Neural cell (in vitro differentiated cells): Measurements from ENCODE around the gene PLCL1. TPM values are rescaled to one million over a fixed set of nuclear protein-coding genes. Genes with fewer than 3 reads are reported as not detected.

Experiments
- H2AFZ ChIP-seq: fragments of 200-600, 300-800 bp; sonication (generic), shearing (Covaris generic); 2 replicates; pipeline ENCODE4 v1.6.0; 2014; ENCODE audit warnings: low read depth, mild to moderate bottlenecking, antibody characterized with exemption, low read length, moderate library complexity
- H3F3A ChIP-seq: fragments of 200-600 bp; shearing (Covaris generic); 2 replicates; pipeline ENCODE4 v1.6.1; 2016; ENCODE audit warnings: mild to moderate bottlenecking, moderate library complexity, mixed read lengths, antibody characterized with exemption, low read length; ENCODE audit not compliant: insufficient read depth, poor library complexity, severe bottlenecking
- H3K27ac ChIP-seq: fragments of 200-600, 300-800 bp; sonication (generic), shearing (Covaris generic); 2 replicates; pipeline ENCODE4 v1.5.1; 2014; ENCODE audit warnings: mild to moderate bottlenecking, low read length, moderate library complexity
- H3K27me3 ChIP-seq: fragments of 300-800, 200-600 bp; sonication (generic), shearing (Covaris generic); 2 replicates; pipeline ENCODE4 v1.6.0; 2014; ENCODE audit warnings: mild to moderate bottlenecking, low read depth, low read length, moderate library complexity; ENCODE audit not compliant: insufficient read depth
- H3K36me3 ChIP-seq: fragments of 300-800, 200-600 bp; sonication (generic), shearing (Covaris generic); 2 replicates; pipeline ENCODE4 v1.5.1; 2014; ENCODE audit warnings: mild to moderate bottlenecking, antibody characterized with exemption, low read length, moderate library complexity; ENCODE audit not compliant: insufficient read depth
- H3K4me2 ChIP-seq: fragments of 300-800, 200-600 bp; sonication (generic), shearing (Covaris generic); 2 replicates; pipeline ENCODE4 v1.6.0; 2014; ENCODE audit warnings: mild to moderate bottlenecking, low read length
- H3K4me3 ChIP-seq: fragments of 300-800, 200-600 bp; sonication (generic), shearing (Covaris generic); 2 replicates; pipeline ENCODE4 v1.5.1; 2014; ENCODE audit warnings: mild to moderate bottlenecking, low read length, moderate library complexity
- H3K79me2 ChIP-seq: fragments of 200-600 bp; shearing (Covaris generic); replicated peaks from 2 replicates; pipeline ENCODE4 v1.6.0; 2014; ENCODE audit warnings: mild to moderate bottlenecking, low read length, moderate library complexity; ENCODE audit not compliant: insufficient read depth
- H3K9ac ChIP-seq: fragments of 300-800, 200-600 bp; sonication (generic), shearing (Covaris generic); 2 replicates; pipeline ENCODE4 v1.6.1; 2016; ENCODE audit warnings: mild to moderate bottlenecking, low read length, mixed read lengths
- H3K9me2 ChIP-seq: fragments of 200-600 bp; shearing (Covaris generic); 2 replicates; pipeline ENCODE4 v1.6.1; 2016; ENCODE audit warnings: mild to moderate bottlenecking, low read length, mixed read lengths; ENCODE audit not compliant: insufficient read depth
- H3K9me3 ChIP-seq: fragments of 200-600, 300-800 bp; sonication (generic), shearing (Covaris generic); 2 replicates; pipeline ENCODE4 v1.6.1; 2016; ENCODE audit warnings: mild to moderate bottlenecking, mixed run types, low read length, moderate library complexity, mixed read lengths
- H4K20me1 ChIP-seq: fragments of 200-600 bp; shearing (Covaris generic); 2 replicates; pipeline ENCODE4 v1.6.1; 2016; ENCODE audit warnings: mild to moderate bottlenecking, mixed run types; ENCODE audit not compliant: insufficient read depth
- EP300 ChIP-seq: fragments of 450-650 bp; conservative IDR thresholded peaks from 2 replicates; pipeline ENCODE4 v1.6.1; 2014; ENCODE audit warnings: antibody characterized with exemption, mild to moderate bottlenecking, moderate library complexity; ENCODE audit not compliant: poor library complexity, severe bottlenecking
- EZH2 ChIP-seq: fragments of 200-600, 300-800 bp; shearing (Covaris generic), sonication (generic); IDR thresholded peaks from 2 replicates; pipeline ENCODE4 v1.6.1; 2014; ENCODE audit warnings: antibody characterized with exemption, low read length, borderline replicate concordance, mild to moderate bottlenecking; ENCODE audit not compliant: insufficient read depth, poor library complexity, severe bottlenecking
- MXI1 ChIP-seq: fragments of 450-650 bp; conservative IDR thresholded peaks from 2 replicates; pipeline ENCODE4 v1.6.1; 2014; ENCODE audit warnings: antibody characterized with exemption, mild to moderate bottlenecking; ENCODE audit not compliant: poor library complexity, severe bottlenecking
- POLR2AphosphoS5 ChIP-seq: IDR thresholded peaks from 2 replicates; pipeline ENCODE4 v1.6.1; 2012
- RAD21 ChIP-seq: fragments of 450-650 bp; conservative IDR thresholded peaks from 2 replicates; pipeline ENCODE4 v1.6.1; 2014; ENCODE audit warnings: antibody characterized with exemption, mild to moderate bottlenecking, moderate library complexity
- SMC3 ChIP-seq: fragments of 450-650 bp; conservative IDR thresholded peaks from 2 replicates; pipeline ENCODE4 v1.6.1; 2014; ENCODE audit warnings: antibody characterized with exemption, mild to moderate bottlenecking, moderate library complexity; ENCODE audit not compliant: poor library complexity
- TAF1 ChIP-seq: IDR thresholded peaks from 2 replicates; pipeline ENCODE4 v1.6.1; 2012; ENCODE audit warnings: low read depth
- polyA plus RNA-seq: library from polyadenylated mRNA; depleted of rRNA; stranded (reverse); fragments of >200 nt; gene quantifications from 2 replicates; pipeline ENCODE4 v1.2.3, GENCODE V29; 2014
- TF ChIP-seq, protein P1 (sequence below): fragments of 450-650 bp; IDR thresholded peaks from 2 replicates; pipeline ENCODE4 v1.5.1; 2014; ENCODE audit warnings: antibody characterized with exemption, mild to moderate bottlenecking, moderate library complexity; ENCODE audit not compliant: poor library complexity, severe bottlenecking
- TF ChIP-seq, protein P2 (sequence below): IDR thresholded peaks from 2 replicates; pipeline ENCODE4 v1.6.1; 2012; ENCODE audit warnings: borderline replicate concordance

The PLCL1 gene
- polyA plus RNA-seq, 1 donor from 2014 or later = 6.8 TPM

GRCh38 chr2:197986977-197987376 lies 182.6 kb downstream of the PLCL1 start:
- Histone ChIP-seq H2AFZ (no peak overlapping the region), H3K4me3 (no peak overlapping the region), H3K79me2 (no peaks in the 10 kb centered on the region), H3K27me3 (no peaks in the 10 kb centered on the region), H3K9me3 (no peaks in the 10 kb centered on the region), H3K9me2 (no peaks in the 10 kb centered on the region), H4K20me1 (no peaks in the 10 kb centered on the region), H3K27ac (no peak overlapping the region), H3K9ac (no peak overlapping the region), H3K4me2 (no peak overlapping the region), H3K36me3 (no peaks in the 10 kb centered on the region), H3F3A (no peaks in the 10 kb centered on the region)
- TF ChIP-seq RAD21 = no peak
- TF ChIP-seq POLR2AphosphoS5 = no peak
- TF ChIP-seq, protein P1, sequence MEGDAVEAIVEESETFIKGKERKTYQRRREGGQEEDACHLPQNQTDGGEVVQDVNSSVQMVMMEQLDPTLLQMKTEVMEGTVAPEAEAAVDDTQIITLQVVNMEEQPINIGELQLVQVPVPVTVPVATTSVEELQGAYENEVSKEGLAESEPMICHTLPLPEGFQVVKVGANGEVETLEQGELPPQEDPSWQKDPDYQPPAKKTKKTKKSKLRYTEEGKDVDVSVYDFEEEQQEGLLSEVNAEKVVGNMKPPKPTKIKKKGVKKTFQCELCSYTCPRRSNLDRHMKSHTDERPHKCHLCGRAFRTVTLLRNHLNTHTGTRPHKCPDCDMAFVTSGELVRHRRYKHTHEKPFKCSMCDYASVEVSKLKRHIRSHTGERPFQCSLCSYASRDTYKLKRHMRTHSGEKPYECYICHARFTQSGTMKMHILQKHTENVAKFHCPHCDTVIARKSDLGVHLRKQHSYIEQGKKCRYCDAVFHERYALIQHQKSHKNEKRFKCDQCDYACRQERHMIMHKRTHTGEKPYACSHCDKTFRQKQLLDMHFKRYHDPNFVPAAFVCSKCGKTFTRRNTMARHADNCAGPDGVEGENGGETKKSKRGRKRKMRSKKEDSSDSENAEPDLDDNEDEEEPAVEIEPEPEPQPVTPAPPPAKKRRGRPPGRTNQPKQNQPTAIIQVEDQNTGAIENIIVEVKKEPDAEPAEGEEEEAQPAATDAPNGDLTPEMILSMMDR = no peak
- TF ChIP-seq EP300 = no peak
- TF ChIP-seq, protein P2, sequence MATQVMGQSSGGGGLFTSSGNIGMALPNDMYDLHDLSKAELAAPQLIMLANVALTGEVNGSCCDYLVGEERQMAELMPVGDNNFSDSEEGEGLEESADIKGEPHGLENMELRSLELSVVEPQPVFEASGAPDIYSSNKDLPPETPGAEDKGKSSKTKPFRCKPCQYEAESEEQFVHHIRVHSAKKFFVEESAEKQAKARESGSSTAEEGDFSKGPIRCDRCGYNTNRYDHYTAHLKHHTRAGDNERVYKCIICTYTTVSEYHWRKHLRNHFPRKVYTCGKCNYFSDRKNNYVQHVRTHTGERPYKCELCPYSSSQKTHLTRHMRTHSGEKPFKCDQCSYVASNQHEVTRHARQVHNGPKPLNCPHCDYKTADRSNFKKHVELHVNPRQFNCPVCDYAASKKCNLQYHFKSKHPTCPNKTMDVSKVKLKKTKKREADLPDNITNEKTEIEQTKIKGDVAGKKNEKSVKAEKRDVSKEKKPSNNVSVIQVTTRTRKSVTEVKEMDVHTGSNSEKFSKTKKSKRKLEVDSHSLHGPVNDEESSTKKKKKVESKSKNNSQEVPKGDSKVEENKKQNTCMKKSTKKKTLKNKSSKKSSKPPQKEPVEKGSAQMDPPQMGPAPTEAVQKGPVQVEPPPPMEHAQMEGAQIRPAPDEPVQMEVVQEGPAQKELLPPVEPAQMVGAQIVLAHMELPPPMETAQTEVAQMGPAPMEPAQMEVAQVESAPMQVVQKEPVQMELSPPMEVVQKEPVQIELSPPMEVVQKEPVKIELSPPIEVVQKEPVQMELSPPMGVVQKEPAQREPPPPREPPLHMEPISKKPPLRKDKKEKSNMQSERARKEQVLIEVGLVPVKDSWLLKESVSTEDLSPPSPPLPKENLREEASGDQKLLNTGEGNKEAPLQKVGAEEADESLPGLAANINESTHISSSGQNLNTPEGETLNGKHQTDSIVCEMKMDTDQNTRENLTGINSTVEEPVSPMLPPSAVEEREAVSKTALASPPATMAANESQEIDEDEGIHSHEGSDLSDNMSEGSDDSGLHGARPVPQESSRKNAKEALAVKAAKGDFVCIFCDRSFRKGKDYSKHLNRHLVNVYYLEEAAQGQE = no peak
- no peak for TF ChIP-seq SMC3
- no peak for TF ChIP-seq MXI1
- no peak for TF ChIP-seq TAF1
- TF ChIP-seq EZH2 = no peak

DNA sequence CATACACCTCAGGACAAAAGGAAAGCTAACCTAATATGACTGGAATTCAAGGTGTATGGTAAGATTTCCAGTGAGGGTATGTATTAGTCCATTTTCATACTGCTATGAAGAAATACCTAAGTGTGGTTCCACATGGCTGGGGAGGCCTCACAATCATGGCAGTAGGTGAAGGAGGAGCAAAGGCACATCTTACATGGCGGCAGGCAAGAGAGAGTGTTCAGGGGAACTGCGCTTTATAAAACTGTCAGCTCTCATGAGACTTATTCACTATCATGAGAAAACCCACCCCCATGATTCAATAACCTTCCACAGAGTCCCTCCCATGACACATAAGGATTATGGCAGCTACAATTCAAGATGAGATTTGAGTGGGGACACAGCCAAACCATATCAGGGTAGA lies 186.0 kb downstream of the PLCL1 start:
- Histone ChIP-seq H3K9me2 (no peaks in the 10 kb centered on the region), H3K27ac (no peak overlapping the region), H4K20me1 (no peaks in the 10 kb centered on the region), H3K4me2 (no peak overlapping the region), H2AFZ (no peak overlapping the region), H3K4me3 (no peak overlapping the region), H3K9me3 (no peaks in the 10 kb centered on the region), H3K27me3 (no peaks in the 10 kb centered on the region), H3K79me2 (no peaks in the 10 kb centered on the region), H3K9ac (no peak overlapping the region), H3K36me3 (no peaks in the 10 kb centered on the region), H3F3A (no peaks in the 10 kb centered on the region)
- TF ChIP-seq SMC3 = no peak
- TF ChIP-seq, protein P2 = no peak
- TF ChIP-seq TAF1 = no peak
- no peak for TF ChIP-seq MXI1
- no peak for TF ChIP-seq RAD21
- TF ChIP-seq, protein P1 = no peak
- no peak for TF ChIP-seq EP300
- TF ChIP-seq EZH2 = no peak
